Activated T-helper 1 cell treated with anti-CD3 and anti-CD28 coated beads, Interleukin-12 subunit alpha, Interleukin-12 subunit beta, Interleukin-2, Interleukin-4 antibody, amounts not matched to agents 30 ng/mL and 10 ng/mL and 1 ng/mL, durations not matched to agents 14 hours and 24 hours and 36 hours (primary cell): ENCODE measurements around the gene GAPDHS. TPM values are rescaled to one million over a fixed set of nuclear protein-coding genes. Genes with fewer than 3 reads are reported as not detected.
A peak's percentile ranks its signal among the peaks of the same experiment; 100 is the strongest.

Experiments
- DNase-seq: peaks from one replicate; pipeline ENCODE4 v3.0.0; 2021; ENCODE audit warnings: low spot score
- H3K27ac Mint-ChIP-seq: one replicate; pipeline ENCODE4 v1.8.0; 2021; ENCODE audit warnings: mild to moderate bottlenecking, mixed read lengths
- H3K27me3 Mint-ChIP-seq: one replicate; pipeline ENCODE4 v1.8.0; 2022; ENCODE audit warnings: mild to moderate bottlenecking, moderate library complexity, mixed read lengths; ENCODE audit not compliant: insufficient read depth
- H3K36me3 Mint-ChIP-seq: one replicate; pipeline ENCODE4 v1.8.0; 2021; ENCODE audit warnings: low read depth, mixed read lengths
- H3K4me1 Mint-ChIP-seq: one replicate; pipeline ENCODE4 v1.8.0; 2021; ENCODE audit warnings: low read depth, mixed read lengths
- H3K4me3 Mint-ChIP-seq: one replicate; pipeline ENCODE4 v1.8.0; 2021; ENCODE audit warnings: mild to moderate bottlenecking, moderate library complexity, mixed read lengths
- H3K9me3 Mint-ChIP-seq: one replicate; pipeline ENCODE4 v1.8.0; 2021; ENCODE audit warnings: mixed read lengths
- intact Hi-C: fragments of 100-400 bp; cut with micrococcal nuclease; formaldehyde crosslinking; loops from one replicate; pipeline ENCODE4 v1.15.1; 2024
- total RNA-seq: library from RNA; stranded (reverse); gene quantifications from 2 replicates; pipeline ENCODE4 v1.2.3, GENCODE V29; 2022

The GAPDHS gene
- total RNA-seq, 1 donor from 2014 or later: not detected

- Mint-ChIP-seq H3K4me1 (peaks cover under 1% of the 10 kb centered on the region), H3K36me3 (no peaks in the 10 kb centered on the region), H3K27ac (peak overlapping the region; percentile 48), H3K27me3 (peaks cover 14% of the 10 kb centered on the region), H3K9me3 (no peaks in the 10 kb centered on the region), H3K4me3 (no peak overlapping the region)
- DNase-seq: no peak
- intact Hi-C loops: no loop called here
Observed at GRCh38 chr19:35500611-35501010, 32.6 kb upstream of the GAPDHS start.

DNA sequence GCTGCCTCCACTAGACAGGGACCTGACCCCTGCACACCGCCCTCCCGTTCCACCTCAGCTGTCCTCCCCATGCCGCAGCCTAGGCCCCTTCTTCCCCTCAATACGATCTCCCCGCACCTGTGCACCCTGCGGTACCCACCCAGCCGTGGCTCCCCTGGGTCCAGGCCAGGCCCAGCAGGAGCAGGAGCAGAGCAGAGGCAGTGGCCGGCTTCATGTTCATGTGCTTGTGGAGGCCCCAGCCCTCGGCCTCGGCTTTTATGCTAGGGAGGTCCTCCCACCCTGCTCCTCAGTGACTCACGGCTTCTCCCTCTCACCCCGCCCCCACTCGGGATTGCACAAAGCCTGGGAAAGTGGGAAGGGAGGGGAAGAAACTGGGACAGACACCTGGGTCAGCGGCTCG, 31.6 kb upstream of the GAPDHS start:
- Mint-ChIP-seq H3K27ac (no peak overlapping the region), H3K4me1 (no peaks in the 10 kb centered on the region), H3K9me3 (no peaks in the 10 kb centered on the region), H3K36me3 (no peaks in the 10 kb centered on the region), H3K27me3 (peaks cover 14% of the 10 kb centered on the region), H3K4me3 (no peak overlapping the region)
- intact Hi-C loops: no loop called here
- DNase-seq: no peak

DNA sequence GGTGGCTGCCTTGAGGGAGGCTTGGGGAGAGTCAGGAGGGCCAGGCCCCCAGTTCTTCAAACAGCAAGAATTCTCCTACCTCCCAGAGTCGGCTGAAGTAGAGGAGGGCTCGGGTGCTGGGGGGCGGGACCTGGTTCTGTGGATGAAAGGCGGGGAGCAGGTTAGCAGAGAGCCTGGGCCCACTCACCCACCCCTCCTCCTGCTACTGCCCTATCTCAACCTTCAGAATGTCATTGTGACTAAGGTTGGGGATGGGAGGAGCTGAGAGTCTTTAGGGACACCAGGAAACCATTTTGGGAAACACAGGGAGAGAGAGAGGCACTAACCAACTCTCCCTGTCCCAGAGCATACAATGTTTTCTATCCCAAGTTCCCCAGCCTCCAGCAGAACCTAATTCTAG, 30.5 kb upstream of the GAPDHS start:
- H3K27ac Mint-ChIP-seq: no peak overlapping the region
- H3K27me3 Mint-ChIP-seq: peaks cover 17% of the 10 kb centered on the region
- H3K4me3 Mint-ChIP-seq: no peak overlapping the region
- intact Hi-C loops: no loop called here
- no peaks in the 10 kb centered on the region for H3K4me1 Mint-ChIP-seq
- no peaks in the 10 kb centered on the region for H3K9me3 Mint-ChIP-seq
- no peaks in the 10 kb centered on the region for H3K36me3 Mint-ChIP-seq
- no peak for DNase-seq

- Mint-ChIP-seq H3K27ac (no peak overlapping the region), H3K4me1 (peaks cover 6% of the 10 kb centered on the region), H3K36me3 (no peaks in the 10 kb centered on the region), H3K27me3 (peaks cover 41% of the 10 kb centered on the region), H3K4me3 (no peak overlapping the region), H3K9me3 (no peaks in the 10 kb centered on the region)
- no peak for DNase-seq
- intact Hi-C loops: no loop called here
Observed at GRCh38 chr19:35506011-35506410, 27.2 kb upstream of the GAPDHS start.

DNA sequence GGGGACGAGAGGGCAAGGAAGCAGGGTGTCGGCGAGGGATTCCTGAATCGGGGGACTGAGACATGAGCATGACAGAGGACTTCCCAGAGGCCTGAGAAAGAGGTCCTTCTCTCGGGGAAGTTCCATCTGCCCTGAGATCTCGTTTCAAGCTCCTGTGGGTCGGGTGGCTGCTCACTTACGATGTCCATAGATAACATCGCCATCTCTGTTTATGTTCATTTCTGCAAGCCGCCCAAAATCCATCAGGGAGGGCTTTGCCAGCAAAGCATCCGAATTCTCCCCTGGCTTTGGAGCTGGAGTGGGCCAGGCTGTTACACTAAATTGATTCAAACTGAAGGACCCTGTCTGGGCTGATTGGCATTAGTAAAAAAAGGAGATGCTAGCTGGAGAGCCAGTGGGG, 25.7 kb upstream of the GAPDHS start:
- no peak for DNase-seq
- Mint-ChIP-seq H3K27ac (no peak overlapping the region), H3K36me3 (no peaks in the 10 kb centered on the region), H3K4me1 (peaks cover 6% of the 10 kb centered on the region), H3K27me3 (peaks cover 44% of the 10 kb centered on the region), H3K4me3 (no peak overlapping the region), H3K9me3 (no peaks in the 10 kb centered on the region)
- intact Hi-C loops: no loop called here

GRCh38 chr19:35508129-35508528, 25.1 kb upstream of the GAPDHS start:
- H3K4me1 Mint-ChIP-seq: peaks cover 6% of the 10 kb centered on the region
- no peaks in the 10 kb centered on the region for H3K36me3 Mint-ChIP-seq
- H3K9me3 Mint-ChIP-seq: no peaks in the 10 kb centered on the region
- H3K27ac Mint-ChIP-seq: no peak overlapping the region
- H3K4me3 Mint-ChIP-seq: no peak overlapping the region
- peaks cover 46% of the 10 kb centered on the region for H3K27me3 Mint-ChIP-seq
- intact Hi-C loops: no loop called here
- no peak for DNase-seq

GRCh38 chr19:35509018-35509652, 24.1 kb upstream of the GAPDHS start:
- intact Hi-C loops: no loop called here
- no peak overlapping the region for H3K27ac Mint-ChIP-seq
- peaks cover 6% of the 10 kb centered on the region for H3K4me1 Mint-ChIP-seq
- peak overlapping the region; percentile 30 for H3K4me3 Mint-ChIP-seq
- peak; percentile 4 for DNase-seq
- H3K27me3 Mint-ChIP-seq: peaks cover 47% of the 10 kb centered on the region
- H3K36me3 Mint-ChIP-seq: no peaks in the 10 kb centered on the region
- H3K9me3 Mint-ChIP-seq: no peaks in the 10 kb centered on the region

DNA sequence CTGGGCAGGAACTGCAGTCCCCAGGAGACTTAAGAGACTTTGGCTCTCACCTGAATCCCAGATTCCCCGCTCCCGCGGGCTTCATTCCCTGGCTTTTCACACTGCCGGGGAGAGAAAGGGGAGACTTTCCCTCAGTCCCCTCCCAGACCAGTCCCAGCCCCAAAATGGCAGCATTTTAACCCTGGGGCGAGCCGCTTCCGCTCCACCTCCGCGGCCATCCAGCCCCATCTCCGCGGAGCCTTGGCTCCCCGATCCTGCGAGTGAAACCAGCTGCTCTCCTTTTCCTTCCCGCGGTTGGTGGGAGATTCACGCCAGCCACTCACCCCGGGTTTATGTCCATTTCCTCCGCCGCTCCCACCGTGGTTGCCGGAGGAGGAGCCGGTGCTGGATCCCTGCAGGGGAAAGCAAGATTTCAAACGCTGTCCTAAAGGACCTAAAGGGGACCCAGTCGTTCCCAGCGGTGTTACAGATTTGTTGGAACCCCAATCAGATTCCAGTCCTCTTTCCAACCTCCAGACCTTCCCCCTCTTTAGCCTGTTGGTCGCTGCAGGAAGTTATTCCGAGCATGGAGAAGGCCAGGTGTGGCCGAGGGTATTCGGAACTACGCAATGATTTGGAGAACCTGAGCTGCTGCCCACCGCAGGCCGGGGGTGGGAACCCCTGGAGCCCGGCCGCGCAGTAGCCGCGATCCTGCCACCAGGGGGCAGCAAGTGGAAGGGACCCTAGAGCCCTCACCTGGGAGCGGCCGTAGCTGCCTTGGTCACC, 23.2 kb upstream of the GAPDHS start:
- H3K9me3 Mint-ChIP-seq: no peaks in the 10 kb centered on the region
- peaks cover 45% of the 10 kb centered on the region for H3K27me3 Mint-ChIP-seq
- H3K27ac Mint-ChIP-seq: no peak overlapping the region
- intact Hi-C loops: loop anchor here (1.0 to 2.0 kb wide), 3 partner anchors 25 to 82 kb away; no protein-coding TSS in a partner anchor
- peak; percentile 46 for DNase-seq
- no peaks in the 10 kb centered on the region for H3K36me3 Mint-ChIP-seq
- peaks cover 6% of the 10 kb centered on the region for H3K4me1 Mint-ChIP-seq
- peak overlapping the region; percentile 57 for H3K4me3 Mint-ChIP-seq

- Mint-ChIP-seq H3K4me1 (peaks cover 6% of the 10 kb centered on the region), H3K27me3 (peaks cover 42% of the 10 kb centered on the region), H3K36me3 (no peaks in the 10 kb centered on the region), H3K4me3 (peak overlapping the region; percentile 57), H3K9me3 (no peaks in the 10 kb centered on the region), H3K27ac (no peak overlapping the region)
- DNase-seq: no peak
- intact Hi-C loops: loop anchor here (1.0 to 2.0 kb wide), 3 partner anchors 24 to 82 kb away; no protein-coding TSS in a partner anchor
Observed at GRCh38 chr19:35510626-35510964, 22.7 kb upstream of the GAPDHS start.

DNA sequence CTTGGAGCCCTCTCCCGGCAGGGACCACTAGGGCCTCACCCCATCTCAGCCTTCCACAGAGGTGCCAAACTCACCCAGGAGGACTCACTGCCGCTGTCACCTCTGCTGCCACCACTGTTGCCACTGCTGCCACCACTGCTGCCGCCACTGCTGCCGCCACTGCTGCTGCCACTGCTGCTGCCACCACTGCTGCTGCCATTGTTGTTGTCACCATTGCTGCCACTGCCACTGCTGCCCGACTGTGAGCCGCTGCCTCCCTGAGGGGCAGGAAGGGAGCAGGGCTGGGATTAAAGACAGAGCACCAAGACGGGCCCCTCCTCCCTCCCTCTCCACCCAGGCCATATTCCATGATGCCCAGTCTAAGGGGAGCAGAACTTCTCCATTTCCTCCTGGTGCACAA, 21.9 kb upstream of the GAPDHS start:
- Mint-ChIP-seq H3K4me1 (peaks cover 6% of the 10 kb centered on the region), H3K27me3 (peaks cover 42% of the 10 kb centered on the region), H3K27ac (no peak overlapping the region), H3K4me3 (no peak overlapping the region), H3K9me3 (no peaks in the 10 kb centered on the region), H3K36me3 (no peaks in the 10 kb centered on the region)
- intact Hi-C loops: loop anchor here (2.0 kb wide), 1 partner anchor 23 kb away; no protein-coding TSS in a partner anchor
- DNase-seq: no peak

- no peak for DNase-seq
- H3K4me1 Mint-ChIP-seq: peaks cover 6% of the 10 kb centered on the region
- no peak overlapping the region for H3K4me3 Mint-ChIP-seq
- no peaks in the 10 kb centered on the region for H3K36me3 Mint-ChIP-seq
- intact Hi-C loops: loop anchor here (1.0 kb wide), 1 partner anchor 74 kb away; no protein-coding TSS in a partner anchor
- no peaks in the 10 kb centered on the region for H3K9me3 Mint-ChIP-seq
- H3K27me3 Mint-ChIP-seq: peaks cover 36% of the 10 kb centered on the region
- no peak overlapping the region for H3K27ac Mint-ChIP-seq
Observed at GRCh38 chr19:35512831-35513627, 20.2 kb upstream of the GAPDHS start.

DNA sequence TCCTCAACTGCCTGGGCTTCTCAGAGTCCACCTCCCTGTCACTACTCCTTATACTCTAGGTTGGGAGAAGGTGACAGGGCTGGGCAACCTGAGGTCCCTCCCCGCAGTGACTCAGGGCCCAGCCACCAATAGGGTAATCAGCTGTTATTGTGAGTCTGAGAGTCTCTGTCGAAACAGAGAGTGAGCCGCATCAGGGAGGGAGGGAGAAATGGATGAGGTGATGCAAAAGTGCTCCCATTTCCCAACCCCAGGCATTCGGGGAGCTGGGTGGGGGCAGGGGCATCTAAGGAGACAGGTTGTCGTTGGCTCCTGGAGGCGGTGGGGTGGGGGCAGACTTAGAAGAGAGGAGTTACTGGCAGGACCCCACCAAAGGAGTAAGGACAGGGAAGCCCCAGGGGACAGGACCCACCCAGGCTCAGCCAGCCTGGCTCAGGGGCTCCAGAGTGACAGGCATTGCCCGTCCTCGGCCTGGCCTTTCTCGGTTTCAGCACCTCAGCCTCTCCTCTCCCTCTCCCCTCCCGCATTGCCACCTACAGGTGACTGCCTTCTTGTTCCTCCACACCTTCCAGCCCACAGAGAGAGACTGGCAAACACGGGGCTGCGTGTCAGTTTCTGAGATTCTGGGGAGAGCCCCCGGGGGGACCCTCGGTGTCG, 19.5 kb upstream of the GAPDHS start, which contains the start of gene DMKN:
TSS of gene DMKN (minus strand) at position 22 of the 654 bp plus-strand sequence. CDS start 174 bp downstream, outside the sequence.
- no peak for DNase-seq
- peaks cover 6% of the 10 kb centered on the region for H3K4me1 Mint-ChIP-seq
- intact Hi-C loops: loop anchor here (1.0 kb wide), 1 partner anchor 74 kb away; no protein-coding TSS in a partner anchor
- H3K9me3 Mint-ChIP-seq: no peaks in the 10 kb centered on the region
- no peak within 1 kb of the TSS for H3K27ac Mint-ChIP-seq
- no peaks in the 10 kb centered on the region for H3K36me3 Mint-ChIP-seq
- H3K27me3 Mint-ChIP-seq: peaks cover 30% of the 10 kb centered on the region
- H3K4me3 Mint-ChIP-seq: no peak within 1 kb of the TSS
